ENCODE data around the gene SP3.

Gene SP3

DNA sequence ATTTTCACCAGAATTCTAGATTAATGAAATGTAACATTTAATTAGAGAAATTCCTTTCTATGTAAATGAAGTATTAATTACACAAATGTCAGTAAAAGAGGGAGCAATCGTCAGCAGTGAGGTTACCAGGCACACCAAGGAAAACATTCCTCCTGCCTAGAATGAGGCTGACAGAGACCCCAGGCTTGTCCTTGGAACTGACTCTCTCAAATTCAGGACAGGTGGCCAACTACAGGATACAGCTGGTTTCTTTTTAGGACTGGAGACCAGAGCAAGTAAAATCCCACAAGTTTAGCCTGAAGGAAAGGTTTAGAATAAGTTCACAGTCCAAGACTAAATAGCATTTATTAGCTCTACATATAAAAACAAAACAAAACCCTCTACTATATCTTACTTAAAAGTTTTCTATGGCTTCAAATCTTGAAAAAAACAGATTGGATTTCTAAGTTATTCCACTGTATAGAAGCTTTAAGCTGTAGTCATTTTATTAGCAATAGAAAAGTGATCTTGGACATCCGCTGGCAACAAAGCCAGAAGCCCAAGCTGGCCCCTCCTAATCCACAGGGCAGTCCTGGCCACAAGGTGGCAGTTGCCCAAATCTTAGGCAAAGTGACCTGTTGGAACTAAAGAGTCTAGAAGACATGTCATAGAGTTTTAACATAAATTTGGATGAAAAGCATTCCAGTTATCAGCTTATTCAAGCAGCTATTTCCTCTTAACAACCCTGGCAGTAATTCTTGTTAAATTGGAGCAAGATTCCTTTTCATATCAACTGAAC is 81.0 kb downstream of the SP3 start:
- DNase-seq = no peak

GRCh38 chr2:173881886-173882285 is 83.3 kb downstream of the SP3 start:
- DNase-seq = no peak

DNA sequence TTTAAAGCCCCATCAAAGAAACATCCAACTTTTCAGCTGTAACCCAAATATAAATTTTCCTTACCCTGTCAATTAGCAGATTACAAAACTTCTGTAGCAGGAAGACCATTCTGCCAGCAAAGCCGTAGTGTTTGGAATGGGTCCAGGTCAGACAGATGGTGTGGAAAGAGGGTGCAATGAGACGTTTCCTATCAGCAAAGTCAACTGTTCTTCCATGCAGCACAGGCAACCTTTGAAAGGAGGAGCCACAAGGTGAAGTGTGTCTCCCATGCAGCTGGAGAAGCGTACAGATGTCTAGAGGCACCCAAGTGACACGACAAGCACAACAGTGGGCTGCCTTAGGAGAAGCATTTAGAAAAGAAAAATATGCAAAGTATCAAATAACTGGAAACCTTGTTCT is 83.7 kb downstream of the SP3 start:
- DNase-seq = no peak

- DNase-seq = no peak
Measured at GRCh38 chr2:173880561-173880960, 84.6 kb downstream of the SP3 start.

DNA sequence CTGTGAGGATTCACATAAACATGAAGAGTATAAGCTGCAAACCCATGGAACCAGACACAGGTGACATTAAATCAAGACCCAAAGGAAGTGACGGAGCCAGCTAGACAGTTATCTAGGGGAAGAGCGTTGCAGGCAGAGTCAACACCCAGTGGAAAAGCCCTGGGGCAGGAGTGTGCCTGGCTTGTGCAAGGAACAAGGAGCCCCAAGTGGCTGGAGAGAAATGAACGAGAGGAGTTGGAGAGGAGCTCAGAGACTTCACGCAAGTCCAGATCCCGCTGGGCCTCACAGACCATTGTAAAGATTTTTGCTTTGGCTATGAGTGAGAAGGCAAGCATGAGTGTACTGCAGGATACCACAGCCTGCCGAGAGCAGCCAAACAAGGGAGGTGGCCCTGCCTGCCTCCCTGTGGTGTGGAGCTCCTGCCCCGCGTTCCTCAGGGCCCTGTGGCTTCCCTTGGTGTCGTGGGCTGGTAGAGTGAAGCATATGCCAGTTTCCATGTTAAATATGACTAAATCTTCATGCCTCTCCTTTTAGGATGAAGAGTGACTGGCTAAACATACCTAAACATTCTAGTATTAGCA is 88.2 kb downstream of the SP3 start:
- no peak for DNase-seq

GRCh38 chr2:173874894-173875237 is 90.3 kb downstream of the SP3 start:
- DNase-seq = no peak

- no peak for DNase-seq
Measured at GRCh38 chr2:173874003-173874893, 90.9 kb downstream of the SP3 start.

GRCh38 chr2:173872714-173873113 is 92.5 kb downstream of the SP3 start:
- no peak for DNase-seq

- DNase-seq = no peak
Measured at GRCh38 chr2:173869244-173870229, 95.6 kb downstream of the SP3 start.

DNA sequence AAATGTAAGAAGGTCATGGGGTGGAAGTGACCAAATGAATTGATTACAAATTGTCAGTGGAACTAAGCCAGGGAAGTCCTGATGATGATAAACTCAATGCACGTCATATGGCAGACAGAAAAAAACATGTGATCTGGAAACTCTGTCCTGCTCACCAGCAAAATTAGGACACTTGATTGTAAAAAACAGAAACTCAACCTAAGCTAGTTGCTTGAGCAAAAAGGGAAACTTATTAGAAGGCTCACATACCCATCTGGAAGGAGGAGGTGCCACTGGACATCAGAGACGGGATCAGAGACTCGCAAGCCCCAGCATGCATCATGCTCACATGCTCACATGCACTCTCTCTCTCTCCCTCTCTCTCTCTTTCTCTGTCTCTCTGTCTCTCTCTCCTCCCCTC is 96.8 kb downstream of the SP3 start:
- DNase-seq = no peak

- DNase-seq = no peak
Measured at GRCh38 chr2:173866874-173867618, 98.1 kb downstream of the SP3 start.

GRCh38 chr2:173865971-173866873 is 99.0 kb downstream of the SP3 start:
- DNase-seq = no peak

DNA sequence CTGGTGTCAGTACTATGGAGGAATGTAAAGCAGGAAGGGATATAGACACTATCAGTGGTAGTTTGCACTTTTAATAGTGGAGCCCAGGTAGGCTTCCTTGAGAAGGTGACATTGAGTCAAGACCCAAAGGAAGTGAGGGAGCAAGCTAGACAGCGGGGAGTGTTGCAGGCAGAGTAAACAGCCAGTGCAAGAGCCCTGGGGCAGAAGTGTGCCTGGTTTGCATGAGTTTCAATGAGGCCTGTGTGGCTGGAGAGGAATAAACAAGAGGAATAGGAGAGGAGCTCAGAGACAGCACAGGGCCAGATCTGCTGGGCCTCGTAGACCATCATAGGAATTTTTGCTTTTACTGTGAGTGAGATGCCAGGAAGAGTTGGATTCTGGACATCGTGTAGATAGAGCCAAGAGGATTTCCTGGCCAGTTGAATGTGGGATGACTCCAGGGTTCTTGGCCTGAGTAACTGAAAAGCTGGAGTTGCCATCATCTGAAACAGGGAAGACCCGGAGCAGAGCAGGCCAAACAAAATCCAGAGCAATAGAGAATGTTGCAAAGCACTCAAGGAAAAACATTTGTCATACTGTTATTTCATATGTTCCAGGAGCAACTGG is 102.5 kb downstream of the SP3 start:
- no peak for DNase-seq

DNA sequence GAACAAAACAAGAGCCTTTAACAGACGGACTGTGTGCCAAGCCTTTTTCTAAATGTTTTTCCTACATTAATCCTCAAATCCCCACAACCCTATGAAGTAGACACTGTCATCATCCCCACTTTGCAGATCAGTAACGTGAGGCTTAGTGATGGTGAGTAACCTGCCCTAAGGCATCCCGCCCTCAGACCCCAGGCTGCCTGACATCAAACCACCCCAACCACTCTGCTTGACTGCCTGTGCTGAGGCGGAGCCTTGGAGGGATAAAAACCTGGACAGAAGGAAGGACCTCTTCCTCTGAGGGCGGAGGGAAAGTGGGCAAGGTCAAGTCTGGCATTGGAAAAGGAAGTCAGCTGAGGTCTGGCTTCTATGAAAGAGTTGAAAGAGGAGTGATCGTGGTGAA is 104.6 kb downstream of the SP3 start:
- no peak for DNase-seq

DNA sequence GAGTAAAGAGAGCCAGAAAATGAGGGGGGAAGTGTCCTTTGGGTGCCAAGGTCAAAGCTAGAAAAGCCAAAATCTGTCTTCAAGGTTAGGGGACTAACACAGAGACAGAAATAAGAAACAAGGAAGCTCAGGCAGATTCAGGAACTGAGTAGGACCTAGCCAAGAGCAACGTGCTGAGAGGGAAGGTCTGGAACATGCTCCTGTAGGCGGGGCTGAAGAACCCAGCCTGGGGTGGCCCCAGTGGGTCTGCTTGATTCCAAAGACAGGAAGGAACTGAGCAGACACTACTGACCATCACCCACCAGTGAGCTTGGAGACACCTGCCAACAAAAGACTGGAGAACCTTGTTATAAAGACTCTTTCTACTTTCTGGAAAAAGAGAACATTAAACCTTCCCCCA is 105.1 kb downstream of the SP3 start:
- no peak for DNase-seq

GRCh38 chr2:173858291-173858731 is 106.9 kb downstream of the SP3 start:
- DNase-seq = no peak

Data from NCI-H1048 (cell line).